HG02642 (cell line): ENCODE data around the gene SLC25A3.
"Not testable (repeated sequence)": the region's sequence is repeated elsewhere in the genome, so short reads cannot be mapped to it uniquely, and the experiment has no call there.

Experiments
- ATAC-seq: cut with Tn5 transposase; IDR thresholded peaks from one replicate; pipeline ENCODE4 v1.9.1; 2021; ENCODE audit warnings: mild to moderate bottlenecking; ENCODE audit not compliant: unreplicated experiment, poor library complexity

The SLC25A3 gene

DNA sequence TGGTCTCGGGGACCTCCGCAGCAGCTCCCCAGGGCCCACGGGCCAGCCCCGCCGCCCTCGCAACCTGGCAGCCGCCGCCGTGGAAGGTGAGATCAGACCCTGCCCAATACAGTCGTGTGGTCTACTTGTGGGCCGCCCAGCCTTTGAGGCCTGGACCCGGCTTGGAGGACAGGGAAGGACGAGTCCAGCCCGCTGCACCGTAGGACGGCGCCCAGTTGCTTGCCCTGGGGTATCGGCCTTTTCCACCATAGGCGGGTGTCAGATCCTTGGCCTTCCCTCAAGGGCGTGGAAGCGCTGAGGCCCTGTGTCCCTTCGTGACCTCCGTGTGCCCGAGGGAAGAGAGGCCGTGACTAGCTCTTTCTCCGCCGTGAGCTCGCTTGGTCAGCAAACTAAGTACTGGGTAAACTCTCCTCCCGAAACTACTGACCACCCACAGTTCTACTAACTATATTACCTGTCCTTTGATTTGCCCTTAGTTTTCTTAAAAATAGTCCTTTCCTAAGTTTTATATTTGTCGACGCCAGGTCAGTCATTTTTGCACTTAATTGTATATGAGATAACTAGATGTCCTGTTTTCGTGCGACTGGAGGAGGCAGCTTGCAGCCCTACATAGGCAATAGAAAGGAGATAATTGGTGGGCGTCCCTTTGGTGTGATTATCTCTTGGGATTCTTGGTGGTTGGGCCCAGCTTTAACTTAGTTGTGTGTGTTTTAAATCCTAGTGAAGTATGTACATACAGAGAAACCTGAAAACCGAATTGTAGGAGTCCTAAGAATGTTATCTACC is 757 bp downstream of the SLC25A3 start:
- ATAC-seq, result peak; percentile 17

GRCh38 chr12:98595243-98595988 is 1.9 kb downstream of the SLC25A3 start:
- no peak for ATAC-seq

DNA sequence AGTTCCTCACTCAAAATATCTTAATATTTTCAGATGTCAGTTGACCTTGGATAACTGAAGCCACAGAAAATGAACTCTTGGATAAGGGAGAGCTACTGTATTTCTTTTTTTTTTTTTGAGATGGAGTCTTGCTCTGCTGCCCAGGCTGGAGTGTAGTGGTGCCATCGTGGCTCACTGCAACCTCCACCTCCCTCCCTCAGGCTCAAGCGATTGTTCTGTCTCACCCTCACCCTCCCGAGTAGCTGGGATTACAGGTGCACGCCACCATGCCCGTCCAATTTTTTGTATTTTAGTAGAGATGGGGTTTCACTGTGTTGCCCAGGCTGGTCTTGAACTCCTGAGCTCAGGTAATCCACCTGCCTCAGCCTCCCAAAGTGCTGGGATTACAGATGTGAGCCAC is 3.8 kb downstream of the SLC25A3 start:
- not testable (repeated sequence) for ATAC-seq

DNA sequence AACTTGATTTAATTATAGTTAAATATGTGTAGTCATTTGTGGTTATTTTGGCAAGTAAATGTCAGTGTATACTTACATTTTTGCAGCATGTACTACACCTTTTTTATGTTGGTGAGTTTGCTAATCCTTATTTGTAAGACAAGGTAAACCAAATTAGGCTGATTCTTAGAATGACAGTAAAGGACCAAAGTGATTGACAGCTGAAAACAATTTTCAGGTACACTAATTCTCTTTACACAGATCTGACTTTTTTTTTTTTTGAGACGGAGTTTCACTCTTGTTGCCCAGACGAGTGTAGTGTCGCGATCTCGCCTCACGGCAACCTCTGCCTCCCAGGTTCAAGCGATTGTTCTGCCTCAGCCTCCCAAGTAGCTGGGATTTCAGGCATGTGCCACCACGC is 8.4 kb downstream of the SLC25A3 start:
- no peak for ATAC-seq

GRCh38 chr12:98606359-98606988 is 13.0 kb downstream of the SLC25A3 start:
- no peak for ATAC-seq

- no peak for ATAC-seq
Observed at GRCh38 chr12:98610596-98610995, 17.1 kb downstream of the SLC25A3 start.

GRCh38 chr12:98612696-98613334 is 19.3 kb downstream of the SLC25A3 start:
- peak; percentile 92 for ATAC-seq

GRCh38 chr12:98618952-98619351 is 25.5 kb downstream of the SLC25A3 start:
- ATAC-seq, result no peak

DNA sequence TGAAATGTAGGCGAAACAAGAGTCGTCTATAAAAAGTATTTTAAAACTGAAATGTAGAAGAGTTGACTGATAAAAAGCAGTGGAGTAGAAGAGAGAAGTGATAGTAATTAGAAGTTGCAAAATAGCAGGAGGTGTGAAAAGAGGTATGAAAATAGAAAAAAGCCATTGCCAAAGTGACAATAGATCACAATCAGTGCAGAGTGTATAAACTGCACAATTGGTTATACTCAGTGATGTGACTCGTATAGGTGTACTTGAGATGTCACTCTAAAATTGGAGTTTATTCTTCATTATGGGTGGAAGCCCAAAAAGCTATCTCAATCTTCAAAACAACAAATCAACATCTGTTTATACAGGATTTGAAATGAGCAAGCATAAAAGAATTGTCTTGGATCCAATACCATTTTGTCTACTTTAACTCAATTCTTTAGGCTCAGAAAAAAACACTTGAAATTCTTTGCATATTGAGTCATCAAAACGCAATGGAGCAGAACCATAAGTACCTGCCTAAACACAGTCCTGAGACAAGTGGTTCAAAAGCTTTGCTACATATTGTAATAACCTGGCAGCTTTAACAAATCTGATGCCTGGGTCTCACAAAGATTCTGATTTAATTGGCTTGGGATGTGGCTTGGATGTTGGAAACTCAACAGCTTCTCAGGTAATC is 42.3 kb downstream of the SLC25A3 start:
- peak; percentile 73 for ATAC-seq

- ATAC-seq, result no peak
Observed at GRCh38 chr12:98637068-98637467, 43.6 kb downstream of the SLC25A3 start.

- ATAC-seq, result no peak
Observed at GRCh38 chr12:98638009-98638408, 44.5 kb downstream of the SLC25A3 start.

DNA sequence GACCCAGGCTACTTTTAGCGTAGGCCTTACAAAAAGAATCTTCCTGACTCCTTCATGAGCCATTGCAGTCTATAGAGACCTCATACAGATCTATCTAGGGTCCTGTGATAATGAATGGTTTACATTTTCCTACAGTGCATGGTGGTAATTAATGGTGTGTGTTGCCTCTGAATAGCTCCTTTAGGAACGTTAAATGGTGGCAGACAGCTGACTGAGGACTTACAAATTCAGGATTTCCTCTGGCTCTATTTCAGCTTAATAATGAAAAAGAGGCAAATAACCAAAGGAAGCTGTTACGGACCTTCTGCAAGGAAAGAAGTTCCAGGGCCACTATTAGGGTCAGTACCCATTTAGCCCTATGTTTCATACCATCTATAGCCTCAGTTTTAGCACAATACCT is 46.0 kb downstream of the SLC25A3 start:
- ATAC-seq, result no peak

DNA sequence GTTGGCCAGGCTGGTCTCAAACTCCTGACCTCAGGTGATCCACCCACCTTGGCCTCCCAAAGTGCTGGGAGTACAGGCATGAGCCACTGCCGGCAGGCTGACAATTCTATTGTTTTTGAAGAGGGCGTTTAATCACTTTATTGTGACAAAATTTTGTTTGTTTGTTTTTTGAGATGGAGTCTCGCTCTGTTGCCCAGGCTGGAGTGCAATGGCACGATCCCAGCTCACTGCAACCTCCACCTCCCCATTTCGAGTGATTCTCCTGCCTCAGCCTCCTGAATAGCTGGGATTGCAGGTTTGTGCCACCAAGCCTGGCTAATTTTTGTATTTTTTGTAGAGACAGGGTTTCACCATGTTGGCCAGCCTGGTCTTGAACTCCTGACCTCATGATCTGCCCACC is 49.3 kb downstream of the SLC25A3 start:
- not testable (repeated sequence) for ATAC-seq

- ATAC-seq, result peak; percentile 30
Observed at GRCh38 chr12:98644433-98644711, 50.9 kb downstream of the SLC25A3 start.

- peak; percentile 88 for ATAC-seq
Observed at GRCh38 chr12:98644712-98645571, 51.5 kb downstream of the SLC25A3 start, which contains the start of the genes APAF1 and IKBIP. APAF1 (plus strand) TSS chr12:98645290; CDS start chr12:98648360, 3,070 bp downstream. IKBIP (minus strand) TSS chr12:98644788; CDS start chr12:98644701, 87 bp downstream.

- ATAC-seq, result peak; percentile 0
Observed at GRCh38 chr12:98645572-98646067, 52.1 kb downstream of the SLC25A3 start.

DNA sequence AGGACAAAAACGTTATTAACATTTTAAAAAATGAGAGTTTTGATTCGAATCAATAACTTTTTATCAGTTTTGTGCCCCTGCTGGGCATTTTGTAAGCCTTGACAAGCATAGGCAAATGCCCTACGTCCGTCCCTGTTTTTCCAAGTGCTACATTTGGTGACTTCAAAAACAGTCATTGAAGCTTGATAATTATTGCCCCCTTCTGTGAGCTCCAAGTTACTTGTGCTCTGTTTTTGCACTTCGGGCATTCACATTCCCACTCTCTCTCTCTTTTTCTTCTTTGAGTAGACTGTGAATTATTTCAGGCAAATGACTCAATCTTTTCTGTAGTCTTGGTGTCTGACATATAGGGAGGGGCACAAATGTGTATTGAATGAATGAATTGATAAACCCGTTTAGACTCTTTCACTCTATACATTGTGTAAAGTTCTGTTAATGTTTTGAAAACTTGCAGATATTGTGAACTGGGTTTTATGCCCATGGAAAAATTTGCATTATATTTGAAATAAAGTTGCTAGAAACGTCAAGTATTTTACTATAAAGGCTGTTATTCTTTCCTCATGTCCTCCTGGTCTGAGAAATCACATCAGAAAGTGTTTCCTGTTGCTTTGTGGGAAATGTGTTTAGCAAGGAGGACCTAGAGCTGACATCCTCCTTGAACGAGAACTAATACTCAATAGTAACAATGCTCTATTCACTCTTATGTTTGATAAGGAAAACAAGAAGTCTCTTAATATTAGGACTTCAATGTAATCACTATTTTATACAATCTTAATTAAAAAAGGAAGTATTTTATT is 53.0 kb downstream of the SLC25A3 start:
- ATAC-seq, result no peak

GRCh38 chr12:98651328-98651727 is 57.8 kb downstream of the SLC25A3 start:
- no peak for ATAC-seq
